Measurements from ENCODE around the gene LPP. TPM values are rescaled to one million over a fixed set of nuclear protein-coding genes. Genes with fewer than 3 reads are reported as not detected.
A peak's percentile ranks its signal among the peaks of the same experiment; 100 is the strongest.

LPP gene
- total RNA-seq, 6 donors from 2014 or later: 86.0 to 196 (median 160) TPM

DNA sequence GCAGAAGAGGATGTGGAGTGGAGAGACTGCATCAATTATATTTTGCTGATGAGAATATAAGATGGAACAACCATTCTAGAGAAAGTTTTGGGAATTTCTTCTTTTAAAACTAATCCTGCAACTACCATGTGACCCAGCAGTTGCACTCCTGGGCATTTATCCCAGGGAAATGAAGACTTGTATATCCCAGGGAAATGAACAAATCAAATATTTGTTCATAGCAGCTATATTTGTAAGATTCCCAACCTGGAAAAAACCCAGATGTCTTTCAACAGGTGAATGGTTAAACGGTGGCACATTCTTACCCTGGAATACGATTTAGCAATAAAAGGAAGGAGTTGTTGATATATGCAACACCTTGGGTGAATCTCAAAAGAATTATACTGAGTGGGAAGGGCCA, 632.5 kb downstream of the LPP start:
- no peak for ATAC-seq (ENCODE audit: low FRiP score in 2 of 2)
- TF ChIP-seq CTCF (IDR thresholded peaks at IDR 0.05) (no peak), POLR2AphosphoS5 (IDR thresholded peaks at IDR 0.05) (no peak), POLR2A (IDR thresholded peaks at IDR 0.05) (no peak), EP300 (IDR thresholded peaks at IDR 0.05) (no peak)
- 49 to 63% methylated on average over 2 of the region's 2 CpGs for WGBS, 2 donors

DNA sequence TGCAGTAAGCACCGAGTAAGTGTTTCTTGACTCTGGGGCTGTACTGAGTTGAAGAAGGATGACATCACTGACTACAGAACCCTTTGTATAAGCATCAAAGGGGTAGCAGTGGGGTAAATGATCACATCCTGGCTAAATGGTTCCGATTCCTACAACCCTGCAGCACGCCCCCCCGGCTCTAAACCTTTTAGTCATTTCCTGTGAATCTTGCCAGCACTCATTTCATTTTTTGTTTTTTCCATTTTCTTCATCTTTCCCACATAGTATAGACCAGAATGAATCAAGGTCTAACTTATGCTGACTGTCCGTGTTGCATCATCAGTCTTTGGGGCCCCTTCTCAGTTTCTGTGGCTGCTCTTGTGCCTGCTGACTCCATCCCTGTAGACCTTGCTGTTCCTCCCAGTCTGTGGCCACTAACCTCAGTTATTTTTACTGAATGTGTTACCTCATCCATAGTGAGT, 634.7 kb downstream of the LPP start:
- ATAC-seq (ENCODE audit: low FRiP score in 2 of 2) (peak in 1 of 2 donors; percentile 74), DNase-seq (no peak)

More for the DNA sequence above, 632.5 kb downstream of the LPP start:
- Histone ChIP-seq H3K4me3 (no peak overlapping the region), H3K9me3 (no peaks in the 10 kb centered on the region), H3K27me3 (no peaks in the 10 kb centered on the region), H3K36me3 (no peaks in the 10 kb centered on the region), H3K27ac (no peak overlapping the region), H3K4me1 (peaks cover 0 to 25% (median 19%) of the 10 kb centered on the region in 4 donors)
- no peak for DNase-seq

DNA sequence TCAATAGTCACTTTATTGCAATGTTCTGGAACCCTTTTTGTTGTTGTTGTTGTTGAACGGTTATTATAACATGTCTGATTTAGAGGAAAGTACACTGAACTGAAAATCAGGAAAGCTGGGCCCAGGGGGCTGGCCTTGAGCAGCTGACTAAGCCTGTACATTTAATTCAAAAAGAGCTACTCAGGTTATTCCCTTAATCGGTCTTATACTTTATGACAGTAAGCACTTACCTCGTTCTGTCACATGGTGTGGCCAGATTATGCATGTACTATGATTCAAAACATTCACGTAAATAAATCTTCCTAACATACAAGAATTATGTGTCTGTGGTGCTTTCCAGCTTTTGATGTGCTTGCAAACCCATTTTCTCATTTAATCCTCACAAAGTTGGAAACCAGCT, 635.3 kb downstream of the LPP start:
- H3K27me3 ChIP-seq: no peaks in the 10 kb centered on the region
- no peaks in the 10 kb centered on the region for H3K36me3 ChIP-seq
- no peak for TF ChIP-seq POLR2A (IDR thresholded peaks at IDR 0.05)
- no peak for TF ChIP-seq CTCF (IDR thresholded peaks at IDR 0.05)
- TF ChIP-seq POLR2AphosphoS5 (IDR thresholded peaks at IDR 0.05): no peak
- no peak for TF ChIP-seq EP300 (IDR thresholded peaks at IDR 0.05)
- DNase-seq (no peak), ATAC-seq (ENCODE audit: low FRiP score in 2 of 2) (no peak)
- H3K27ac ChIP-seq: no peak overlapping the region
- no peaks in the 10 kb centered on the region for H3K9me3 ChIP-seq
- no peak overlapping the region for H3K4me3 ChIP-seq
- H3K4me1 ChIP-seq: peaks cover 0 to 17% (median 6%) of the 10 kb centered on the region in 4 donors
- 88 to 89% methylated on average over 4 of the region's 4 CpGs for WGBS, 2 donors

More for the DNA sequence above, 634.7 kb downstream of the LPP start:
- no peak overlapping the region for H3K4me3 ChIP-seq
- peaks cover 0 to 17% (median 6%) of the 10 kb centered on the region in 4 donors for H3K4me1 ChIP-seq
- no peaks in the 10 kb centered on the region for H3K27me3 ChIP-seq
- TF ChIP-seq POLR2A (IDR thresholded peaks at IDR 0.05) (no peak), POLR2AphosphoS5 (IDR thresholded peaks at IDR 0.05) (no peak), EP300 (IDR thresholded peaks at IDR 0.05) (no peak), CTCF (IDR thresholded peaks at IDR 0.05) (no peak)
- WGBS, 2 donors: 52 to 67% methylated on average over 5 of the region's 5 CpGs
- H3K9me3 ChIP-seq: no peaks in the 10 kb centered on the region
- H3K36me3 ChIP-seq: no peaks in the 10 kb centered on the region
- H3K27ac ChIP-seq: no peak overlapping the region

DNA sequence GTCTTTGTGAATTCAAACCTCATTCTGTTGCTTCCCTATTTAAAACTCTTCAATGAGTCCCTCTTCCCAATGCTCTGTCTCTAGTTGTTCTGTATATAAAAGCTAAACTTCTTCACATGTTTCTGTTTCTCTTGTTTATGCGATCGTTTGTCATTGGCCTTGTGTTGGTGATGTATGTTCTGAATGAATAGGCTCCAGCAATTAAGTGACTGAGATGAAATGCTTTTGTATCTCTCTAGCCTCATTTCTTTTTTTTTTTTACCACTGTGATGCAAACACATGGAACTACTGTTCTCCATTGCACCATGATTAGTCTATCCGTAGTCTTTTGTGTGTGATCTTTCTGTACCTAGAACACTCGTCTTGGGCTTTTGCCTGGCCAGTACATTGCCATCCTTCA, 637.4 kb downstream of the LPP start:
- Histone ChIP-seq H3K27me3 (no peaks in the 10 kb centered on the region), H3K4me1 (peaks cover 3 to 17% (median 8%) of the 10 kb centered on the region in 4 donors), H3K27ac (no peak overlapping the region), H3K4me3 (no peak overlapping the region), H3K9me3 (no peaks in the 10 kb centered on the region), H3K36me3 (no peaks in the 10 kb centered on the region)
- no peak for TF ChIP-seq POLR2AphosphoS5 (IDR thresholded peaks at IDR 0.05)
- no peak for TF ChIP-seq CTCF (IDR thresholded peaks at IDR 0.05)
- TF ChIP-seq POLR2A (IDR thresholded peaks at IDR 0.05): no peak
- no peak for TF ChIP-seq EP300 (IDR thresholded peaks at IDR 0.05)
- DNase-seq (no peak), ATAC-seq (ENCODE audit: low FRiP score in 2 of 2) (no peak)
- WGBS, 2 donors: 74 to 87% methylated on average over 4 of the region's 4 CpGs

DNA sequence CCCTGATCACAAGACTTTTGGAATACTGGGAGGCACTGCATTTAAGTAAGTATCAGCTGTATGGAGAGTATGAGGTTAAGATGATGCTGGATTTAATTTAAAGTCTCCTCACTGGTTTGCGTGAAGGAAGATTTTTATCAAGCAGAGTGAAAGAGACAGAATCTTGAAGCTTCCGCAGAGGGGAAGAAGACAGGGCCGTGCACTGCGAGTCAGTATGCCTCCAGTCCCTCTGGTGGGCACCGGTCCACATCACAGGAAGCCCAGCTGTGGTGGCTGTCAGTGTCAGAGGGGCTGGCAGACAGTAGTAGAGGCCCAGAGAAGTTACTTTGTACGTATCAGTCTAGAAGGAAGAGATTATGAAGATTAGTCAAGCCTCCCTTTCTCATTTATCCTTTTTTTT, 638.8 kb downstream of the LPP start:
- TF ChIP-seq CTCF (IDR thresholded peaks at IDR 0.05) (peak in 1 of 6 experiments; percentile 21), EP300 (IDR thresholded peaks at IDR 0.05) (no peak)
- Histone ChIP-seq H3K27me3 (no peaks in the 10 kb centered on the region), H3K9me3 (no peaks in the 10 kb centered on the region), H3K27ac (no peak overlapping the region), H3K4me3 (no peak overlapping the region), H3K36me3 (no peaks in the 10 kb centered on the region), H3K4me1 (peaks cover 3 to 19% (median 11%) of the 10 kb centered on the region in 4 donors)
- no peak for DNase-seq
- 63 to 90% methylated on average over 6 of the region's 6 CpGs for WGBS, 2 donors
- ATAC-seq (ENCODE audit: low FRiP score in 2 of 2): no peak
